ENCODE measurements around the gene GDF3.

DNA sequence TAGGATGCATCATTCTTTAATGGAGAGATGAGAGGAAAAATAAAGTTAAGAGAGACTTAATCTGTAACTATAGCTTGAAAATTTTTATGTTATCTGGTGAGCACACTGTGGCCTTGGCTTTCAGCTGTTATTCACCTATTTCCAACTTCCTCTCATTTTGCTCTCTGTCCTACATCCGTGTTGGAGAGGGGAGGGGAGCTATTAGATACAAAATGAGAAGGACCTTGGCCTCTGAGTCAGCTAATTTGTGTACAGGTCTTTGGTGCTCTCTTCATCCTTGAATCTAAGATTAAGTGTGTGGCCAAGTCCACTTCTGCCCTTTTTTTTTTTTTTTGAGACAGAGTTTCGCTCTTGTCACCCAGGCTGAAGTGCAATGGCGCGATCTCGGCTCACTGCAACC lies 29.0 kb downstream of the GDF3 start:
- TF ChIP-seq, protein P1, sequence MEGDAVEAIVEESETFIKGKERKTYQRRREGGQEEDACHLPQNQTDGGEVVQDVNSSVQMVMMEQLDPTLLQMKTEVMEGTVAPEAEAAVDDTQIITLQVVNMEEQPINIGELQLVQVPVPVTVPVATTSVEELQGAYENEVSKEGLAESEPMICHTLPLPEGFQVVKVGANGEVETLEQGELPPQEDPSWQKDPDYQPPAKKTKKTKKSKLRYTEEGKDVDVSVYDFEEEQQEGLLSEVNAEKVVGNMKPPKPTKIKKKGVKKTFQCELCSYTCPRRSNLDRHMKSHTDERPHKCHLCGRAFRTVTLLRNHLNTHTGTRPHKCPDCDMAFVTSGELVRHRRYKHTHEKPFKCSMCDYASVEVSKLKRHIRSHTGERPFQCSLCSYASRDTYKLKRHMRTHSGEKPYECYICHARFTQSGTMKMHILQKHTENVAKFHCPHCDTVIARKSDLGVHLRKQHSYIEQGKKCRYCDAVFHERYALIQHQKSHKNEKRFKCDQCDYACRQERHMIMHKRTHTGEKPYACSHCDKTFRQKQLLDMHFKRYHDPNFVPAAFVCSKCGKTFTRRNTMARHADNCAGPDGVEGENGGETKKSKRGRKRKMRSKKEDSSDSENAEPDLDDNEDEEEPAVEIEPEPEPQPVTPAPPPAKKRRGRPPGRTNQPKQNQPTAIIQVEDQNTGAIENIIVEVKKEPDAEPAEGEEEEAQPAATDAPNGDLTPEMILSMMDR (IDR thresholded peaks at IDR 0.05; ENCODE audit: borderline replicate concordance, extremely low read depth, low read length, poor library complexity, severe bottlenecking), result no peak
- no peak for TF ChIP-seq EZH2 (IDR thresholded peaks at IDR 0.05; ENCODE audit: borderline replicate concordance, low read depth, low read length, severe bottlenecking)
